Measurements from ENCODE around the gene SPG11.

SPG11 gene

GRCh38 chr15:44573386-44573785 lies 90.1 kb downstream of the SPG11 start:
- Histone ChIP-seq H3K9ac (ENCODE audit: low read depth, low read length) (no peak overlapping the region), H3K79me2 (ENCODE audit: insufficient read depth, low read length) (no peaks in the 10 kb centered on the region), H3K36me3 (ENCODE audit: insufficient read depth, low read length) (peaks cover 28% of the 10 kb centered on the region), H3K4me1 (ENCODE audit: insufficient read depth, low read length) (peaks cover 1% of the 10 kb centered on the region; the same call in 1 of the 2 replicates), H3K4me2 (ENCODE audit: insufficient read depth, low read length) (no peak overlapping the region), H2AFZ (ENCODE audit: low read depth, low read length) (no peak overlapping the region), H3K9me3 (ENCODE audit: insufficient read depth, low read length, severe bottlenecking) (no peaks in the 10 kb centered on the region), H3K4me3 (ENCODE audit: low read depth in 1 of 2, low read length in 2 of 2) (no peak overlapping the region), H3K27me3 (ENCODE audit: insufficient read depth, low read length, poor library complexity) (no peaks in the 10 kb centered on the region), H4K20me1 (ENCODE audit: insufficient read depth, low read length) (no peaks in the 10 kb centered on the region), H3K27ac (ENCODE audit: low read length) (no peak overlapping the region)
- DNase-seq (no peak), ATAC-seq (ENCODE audit: insufficient read depth, low read depth) (no peak)
- TF ChIP-seq, protein P1, sequence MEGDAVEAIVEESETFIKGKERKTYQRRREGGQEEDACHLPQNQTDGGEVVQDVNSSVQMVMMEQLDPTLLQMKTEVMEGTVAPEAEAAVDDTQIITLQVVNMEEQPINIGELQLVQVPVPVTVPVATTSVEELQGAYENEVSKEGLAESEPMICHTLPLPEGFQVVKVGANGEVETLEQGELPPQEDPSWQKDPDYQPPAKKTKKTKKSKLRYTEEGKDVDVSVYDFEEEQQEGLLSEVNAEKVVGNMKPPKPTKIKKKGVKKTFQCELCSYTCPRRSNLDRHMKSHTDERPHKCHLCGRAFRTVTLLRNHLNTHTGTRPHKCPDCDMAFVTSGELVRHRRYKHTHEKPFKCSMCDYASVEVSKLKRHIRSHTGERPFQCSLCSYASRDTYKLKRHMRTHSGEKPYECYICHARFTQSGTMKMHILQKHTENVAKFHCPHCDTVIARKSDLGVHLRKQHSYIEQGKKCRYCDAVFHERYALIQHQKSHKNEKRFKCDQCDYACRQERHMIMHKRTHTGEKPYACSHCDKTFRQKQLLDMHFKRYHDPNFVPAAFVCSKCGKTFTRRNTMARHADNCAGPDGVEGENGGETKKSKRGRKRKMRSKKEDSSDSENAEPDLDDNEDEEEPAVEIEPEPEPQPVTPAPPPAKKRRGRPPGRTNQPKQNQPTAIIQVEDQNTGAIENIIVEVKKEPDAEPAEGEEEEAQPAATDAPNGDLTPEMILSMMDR (IDR thresholded peaks at IDR 0.05; ENCODE audit: borderline replicate concordance, extremely low read depth, low read length, poor library complexity, severe bottlenecking), result no peak
- TF ChIP-seq EZH2 (IDR thresholded peaks at IDR 0.05; ENCODE audit: borderline replicate concordance, low read depth, low read length, severe bottlenecking), result no peak

GRCh38 chr15:44570361-44570760 lies 93.1 kb downstream of the SPG11 start:
- H3K79me2 ChIP-seq (ENCODE audit: insufficient read depth, low read length), result no peaks in the 10 kb centered on the region
- TF ChIP-seq, protein P1 (IDR thresholded peaks at IDR 0.05; ENCODE audit: borderline replicate concordance, extremely low read depth, low read length, poor library complexity, severe bottlenecking), result no peak
- TF ChIP-seq EZH2 (IDR thresholded peaks at IDR 0.05; ENCODE audit: borderline replicate concordance, low read depth, low read length, severe bottlenecking), result no peak
- no peaks in the 10 kb centered on the region for H3K27me3 ChIP-seq (ENCODE audit: insufficient read depth, low read length, poor library complexity)
- no peak overlapping the region for H3K4me3 ChIP-seq (ENCODE audit: low read depth in 1 of 2, low read length in 2 of 2)
- DNase-seq, result no peak
- H3K4me2 ChIP-seq (ENCODE audit: insufficient read depth, low read length), result no peak overlapping the region
- H3K4me1 ChIP-seq (ENCODE audit: insufficient read depth, low read length), result no peaks in the 10 kb centered on the region
- H2AFZ ChIP-seq (ENCODE audit: low read depth, low read length), result no peak overlapping the region
- H3K9me3 ChIP-seq (ENCODE audit: insufficient read depth, low read length, severe bottlenecking), result peaks cover under 1% of the 10 kb centered on the region
- H4K20me1 ChIP-seq (ENCODE audit: insufficient read depth, low read length), result no peaks in the 10 kb centered on the region
- no peak overlapping the region for H3K9ac ChIP-seq (ENCODE audit: low read depth, low read length)
- H3K36me3 ChIP-seq (ENCODE audit: insufficient read depth, low read length), result peaks cover 46% of the 10 kb centered on the region
- ATAC-seq (ENCODE audit: insufficient read depth, low read depth), result no peak; the same call in 2 of the 3 replicates
- H3K27ac ChIP-seq (ENCODE audit: low read length), result no peak overlapping the region

DNA sequence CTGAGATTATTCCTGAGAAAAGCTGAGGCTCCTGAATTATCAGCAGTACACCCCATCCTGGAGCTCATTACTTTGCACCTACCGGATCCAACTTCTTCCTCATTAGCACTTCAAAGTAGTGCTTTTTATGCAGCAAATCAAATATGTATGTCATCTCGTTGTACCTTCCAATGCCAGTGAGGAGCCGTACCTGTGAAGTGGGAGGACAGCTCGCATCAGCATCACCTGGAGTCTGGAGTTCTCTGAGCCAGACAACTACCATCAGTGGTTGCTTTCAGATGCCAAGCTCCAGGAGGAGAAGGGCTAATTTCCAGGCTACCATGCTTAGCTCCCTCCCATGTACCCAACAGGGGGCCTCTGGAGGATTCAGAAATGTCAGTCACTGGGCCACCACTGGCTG lies 94.1 kb downstream of the SPG11 start:
- Histone ChIP-seq H2AFZ (ENCODE audit: low read depth, low read length) (no peak overlapping the region), H3K4me1 (ENCODE audit: insufficient read depth, low read length) (no peaks in the 10 kb centered on the region), H3K27ac (ENCODE audit: low read length) (no peak overlapping the region), H3K9ac (ENCODE audit: low read depth, low read length) (no peak overlapping the region), H4K20me1 (ENCODE audit: insufficient read depth, low read length) (no peaks in the 10 kb centered on the region), H3K79me2 (ENCODE audit: insufficient read depth, low read length) (no peaks in the 10 kb centered on the region), H3K36me3 (ENCODE audit: insufficient read depth, low read length) (peaks cover 47% of the 10 kb centered on the region), H3K4me2 (ENCODE audit: insufficient read depth, low read length) (no peak overlapping the region), H3K27me3 (ENCODE audit: insufficient read depth, low read length, poor library complexity) (no peaks in the 10 kb centered on the region), H3K9me3 (ENCODE audit: insufficient read depth, low read length, severe bottlenecking) (peaks cover 5% of the 10 kb centered on the region), H3K4me3 (ENCODE audit: low read depth in 1 of 2, low read length in 2 of 2) (no peak overlapping the region)
- ATAC-seq (ENCODE audit: insufficient read depth, low read depth), result no peak
- no peak for DNase-seq
- TF ChIP-seq, protein P1 (IDR thresholded peaks at IDR 0.05; ENCODE audit: borderline replicate concordance, extremely low read depth, low read length, poor library complexity, severe bottlenecking), result no peak
- TF ChIP-seq EZH2 (IDR thresholded peaks at IDR 0.05; ENCODE audit: borderline replicate concordance, low read depth, low read length, severe bottlenecking), result no peak

DNA sequence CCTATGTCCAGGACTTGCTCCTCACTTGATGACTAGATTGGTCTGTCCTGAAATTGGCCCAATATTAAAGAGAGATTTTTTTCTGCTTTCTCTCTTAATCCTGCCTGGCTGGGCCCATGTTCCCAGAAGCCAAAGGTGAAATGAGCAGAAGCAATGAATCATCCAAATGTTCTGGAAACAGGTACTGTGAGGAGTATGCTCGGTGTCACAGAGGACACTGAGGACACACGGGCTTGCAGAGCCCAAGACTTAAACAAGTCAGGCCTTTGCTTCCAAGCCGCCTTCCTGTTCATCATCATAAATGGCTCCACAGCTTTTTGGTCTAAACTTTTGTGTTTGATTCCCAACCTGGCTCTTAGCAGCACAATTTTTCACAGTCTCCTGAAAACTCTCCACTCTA lies 95.1 kb downstream of the SPG11 start:
- Histone ChIP-seq H3K4me1 (ENCODE audit: insufficient read depth, low read length) (no peaks in the 10 kb centered on the region), H2AFZ (ENCODE audit: low read depth, low read length) (no peak overlapping the region), H3K27ac (ENCODE audit: low read length) (no peak overlapping the region), H3K4me3 (ENCODE audit: low read depth in 1 of 2, low read length in 2 of 2) (no peak overlapping the region), H3K36me3 (ENCODE audit: insufficient read depth, low read length) (peaks cover 52% of the 10 kb centered on the region), H4K20me1 (ENCODE audit: insufficient read depth, low read length) (no peaks in the 10 kb centered on the region), H3K79me2 (ENCODE audit: insufficient read depth, low read length) (no peaks in the 10 kb centered on the region), H3K9me3 (ENCODE audit: insufficient read depth, low read length, severe bottlenecking) (peaks cover 8% of the 10 kb centered on the region), H3K4me2 (ENCODE audit: insufficient read depth, low read length) (no peak overlapping the region), H3K27me3 (ENCODE audit: insufficient read depth, low read length, poor library complexity) (no peaks in the 10 kb centered on the region), H3K9ac (ENCODE audit: low read depth, low read length) (no peak overlapping the region)
- TF ChIP-seq, protein P1 (IDR thresholded peaks at IDR 0.05; ENCODE audit: borderline replicate concordance, extremely low read depth, low read length, poor library complexity, severe bottlenecking), result no peak
- no peak for TF ChIP-seq EZH2 (IDR thresholded peaks at IDR 0.05; ENCODE audit: borderline replicate concordance, low read depth, low read length, severe bottlenecking)
- ATAC-seq (ENCODE audit: insufficient read depth, low read depth) (no peak), DNase-seq (no peak)
